Neural cell (in vitro differentiated cells): ENCODE results near the gene TMPRSS15. TPM values are rescaled to one million over a fixed set of nuclear protein-coding genes. Genes with fewer than 3 reads are reported as not detected.
A peak's percentile ranks its signal among the peaks of the same experiment; 100 is the strongest.
"Not testable (repeated sequence)": the region's sequence is repeated elsewhere in the genome, so short reads cannot be mapped to it uniquely, and the experiment has no call there.

Source experiments
- H2AFZ ChIP-seq: fragments of 200-600, 300-800 bp; sonication (generic), shearing (Covaris generic); 2 replicates; pipeline ENCODE4 v1.6.0; 2014; ENCODE audit warnings: low read depth, mild to moderate bottlenecking, antibody characterized with exemption, low read length, moderate library complexity
- H3F3A ChIP-seq: fragments of 200-600 bp; shearing (Covaris generic); 2 replicates; pipeline ENCODE4 v1.6.1; 2016; ENCODE audit warnings: mild to moderate bottlenecking, moderate library complexity, mixed read lengths, antibody characterized with exemption, low read length; ENCODE audit not compliant: insufficient read depth, poor library complexity, severe bottlenecking
- H3K27ac ChIP-seq: fragments of 200-600, 300-800 bp; sonication (generic), shearing (Covaris generic); 2 replicates; pipeline ENCODE4 v1.5.1; 2014; ENCODE audit warnings: mild to moderate bottlenecking, low read length, moderate library complexity
- H3K27me3 ChIP-seq: fragments of 300-800, 200-600 bp; sonication (generic), shearing (Covaris generic); 2 replicates; pipeline ENCODE4 v1.6.0; 2014; ENCODE audit warnings: mild to moderate bottlenecking, low read depth, low read length, moderate library complexity; ENCODE audit not compliant: insufficient read depth
- H3K36me3 ChIP-seq: fragments of 300-800, 200-600 bp; sonication (generic), shearing (Covaris generic); 2 replicates; pipeline ENCODE4 v1.5.1; 2014; ENCODE audit warnings: mild to moderate bottlenecking, antibody characterized with exemption, low read length, moderate library complexity; ENCODE audit not compliant: insufficient read depth
- H3K4me2 ChIP-seq: fragments of 300-800, 200-600 bp; sonication (generic), shearing (Covaris generic); 2 replicates; pipeline ENCODE4 v1.6.0; 2014; ENCODE audit warnings: mild to moderate bottlenecking, low read length
- H3K4me3 ChIP-seq: fragments of 300-800, 200-600 bp; sonication (generic), shearing (Covaris generic); 2 replicates; pipeline ENCODE4 v1.5.1; 2014; ENCODE audit warnings: mild to moderate bottlenecking, low read length, moderate library complexity
- H3K79me2 ChIP-seq: fragments of 200-600 bp; shearing (Covaris generic); replicated peaks from 2 replicates; pipeline ENCODE4 v1.6.0; 2014; ENCODE audit warnings: mild to moderate bottlenecking, low read length, moderate library complexity; ENCODE audit not compliant: insufficient read depth
- H3K9ac ChIP-seq: fragments of 300-800, 200-600 bp; sonication (generic), shearing (Covaris generic); 2 replicates; pipeline ENCODE4 v1.6.1; 2016; ENCODE audit warnings: mild to moderate bottlenecking, low read length, mixed read lengths
- H3K9me2 ChIP-seq: fragments of 200-600 bp; shearing (Covaris generic); 2 replicates; pipeline ENCODE4 v1.6.1; 2016; ENCODE audit warnings: mild to moderate bottlenecking, low read length, mixed read lengths; ENCODE audit not compliant: insufficient read depth
- H3K9me3 ChIP-seq: fragments of 200-600, 300-800 bp; sonication (generic), shearing (Covaris generic); 2 replicates; pipeline ENCODE4 v1.6.1; 2016; ENCODE audit warnings: mild to moderate bottlenecking, mixed run types, low read length, moderate library complexity, mixed read lengths
- H4K20me1 ChIP-seq: fragments of 200-600 bp; shearing (Covaris generic); 2 replicates; pipeline ENCODE4 v1.6.1; 2016; ENCODE audit warnings: mild to moderate bottlenecking, mixed run types; ENCODE audit not compliant: insufficient read depth
- EP300 ChIP-seq: fragments of 450-650 bp; conservative IDR thresholded peaks from 2 replicates; pipeline ENCODE4 v1.6.1; 2014; ENCODE audit warnings: antibody characterized with exemption, mild to moderate bottlenecking, moderate library complexity; ENCODE audit not compliant: poor library complexity, severe bottlenecking
- EZH2 ChIP-seq: fragments of 200-600, 300-800 bp; shearing (Covaris generic), sonication (generic); IDR thresholded peaks from 2 replicates; pipeline ENCODE4 v1.6.1; 2014; ENCODE audit warnings: antibody characterized with exemption, low read length, borderline replicate concordance, mild to moderate bottlenecking; ENCODE audit not compliant: insufficient read depth, poor library complexity, severe bottlenecking
- MXI1 ChIP-seq: fragments of 450-650 bp; conservative IDR thresholded peaks from 2 replicates; pipeline ENCODE4 v1.6.1; 2014; ENCODE audit warnings: antibody characterized with exemption, mild to moderate bottlenecking; ENCODE audit not compliant: poor library complexity, severe bottlenecking
- POLR2AphosphoS5 ChIP-seq: IDR thresholded peaks from 2 replicates; pipeline ENCODE4 v1.6.1; 2012
- RAD21 ChIP-seq: fragments of 450-650 bp; conservative IDR thresholded peaks from 2 replicates; pipeline ENCODE4 v1.6.1; 2014; ENCODE audit warnings: antibody characterized with exemption, mild to moderate bottlenecking, moderate library complexity
- SMC3 ChIP-seq: fragments of 450-650 bp; conservative IDR thresholded peaks from 2 replicates; pipeline ENCODE4 v1.6.1; 2014; ENCODE audit warnings: antibody characterized with exemption, mild to moderate bottlenecking, moderate library complexity; ENCODE audit not compliant: poor library complexity
- TAF1 ChIP-seq: IDR thresholded peaks from 2 replicates; pipeline ENCODE4 v1.6.1; 2012; ENCODE audit warnings: low read depth
- polyA plus RNA-seq: library from polyadenylated mRNA; depleted of rRNA; stranded (reverse); fragments of >200 nt; gene quantifications from 2 replicates; pipeline ENCODE4 v1.2.3, GENCODE V29; 2014
- TF ChIP-seq, protein P1 (sequence below): fragments of 450-650 bp; IDR thresholded peaks from 2 replicates; pipeline ENCODE4 v1.5.1; 2014; ENCODE audit warnings: antibody characterized with exemption, mild to moderate bottlenecking, moderate library complexity; ENCODE audit not compliant: poor library complexity, severe bottlenecking
- TF ChIP-seq, protein P2 (sequence below): IDR thresholded peaks from 2 replicates; pipeline ENCODE4 v1.6.1; 2012; ENCODE audit warnings: borderline replicate concordance

TMPRSS15 gene
- polyA plus RNA-seq, 1 donor from 2014 or later: 0.50 TPM

DNA sequence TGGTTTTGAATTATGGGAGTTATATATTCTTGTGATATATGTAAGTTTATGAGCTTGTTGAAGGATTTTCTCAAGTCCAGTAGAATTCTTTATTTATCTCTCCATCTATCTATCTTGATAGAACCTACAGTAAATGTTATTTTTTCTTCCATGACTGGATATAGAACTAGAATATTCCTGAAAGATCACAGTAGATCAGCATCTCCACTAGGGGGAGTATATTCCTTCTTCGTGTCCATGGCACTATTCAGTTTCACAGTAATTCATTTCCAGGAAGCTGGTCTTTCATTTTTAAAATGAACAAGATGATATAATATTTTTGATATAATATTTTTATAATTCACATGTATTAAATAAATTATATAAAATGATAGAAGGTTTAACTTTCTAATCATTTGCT is 18.8 kb downstream of the TMPRSS15 start:
- no peaks in the 10 kb centered on the region for H3K27me3 ChIP-seq
- TF ChIP-seq, protein P1, sequence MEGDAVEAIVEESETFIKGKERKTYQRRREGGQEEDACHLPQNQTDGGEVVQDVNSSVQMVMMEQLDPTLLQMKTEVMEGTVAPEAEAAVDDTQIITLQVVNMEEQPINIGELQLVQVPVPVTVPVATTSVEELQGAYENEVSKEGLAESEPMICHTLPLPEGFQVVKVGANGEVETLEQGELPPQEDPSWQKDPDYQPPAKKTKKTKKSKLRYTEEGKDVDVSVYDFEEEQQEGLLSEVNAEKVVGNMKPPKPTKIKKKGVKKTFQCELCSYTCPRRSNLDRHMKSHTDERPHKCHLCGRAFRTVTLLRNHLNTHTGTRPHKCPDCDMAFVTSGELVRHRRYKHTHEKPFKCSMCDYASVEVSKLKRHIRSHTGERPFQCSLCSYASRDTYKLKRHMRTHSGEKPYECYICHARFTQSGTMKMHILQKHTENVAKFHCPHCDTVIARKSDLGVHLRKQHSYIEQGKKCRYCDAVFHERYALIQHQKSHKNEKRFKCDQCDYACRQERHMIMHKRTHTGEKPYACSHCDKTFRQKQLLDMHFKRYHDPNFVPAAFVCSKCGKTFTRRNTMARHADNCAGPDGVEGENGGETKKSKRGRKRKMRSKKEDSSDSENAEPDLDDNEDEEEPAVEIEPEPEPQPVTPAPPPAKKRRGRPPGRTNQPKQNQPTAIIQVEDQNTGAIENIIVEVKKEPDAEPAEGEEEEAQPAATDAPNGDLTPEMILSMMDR: peak; percentile 48
- TF ChIP-seq, protein P2, sequence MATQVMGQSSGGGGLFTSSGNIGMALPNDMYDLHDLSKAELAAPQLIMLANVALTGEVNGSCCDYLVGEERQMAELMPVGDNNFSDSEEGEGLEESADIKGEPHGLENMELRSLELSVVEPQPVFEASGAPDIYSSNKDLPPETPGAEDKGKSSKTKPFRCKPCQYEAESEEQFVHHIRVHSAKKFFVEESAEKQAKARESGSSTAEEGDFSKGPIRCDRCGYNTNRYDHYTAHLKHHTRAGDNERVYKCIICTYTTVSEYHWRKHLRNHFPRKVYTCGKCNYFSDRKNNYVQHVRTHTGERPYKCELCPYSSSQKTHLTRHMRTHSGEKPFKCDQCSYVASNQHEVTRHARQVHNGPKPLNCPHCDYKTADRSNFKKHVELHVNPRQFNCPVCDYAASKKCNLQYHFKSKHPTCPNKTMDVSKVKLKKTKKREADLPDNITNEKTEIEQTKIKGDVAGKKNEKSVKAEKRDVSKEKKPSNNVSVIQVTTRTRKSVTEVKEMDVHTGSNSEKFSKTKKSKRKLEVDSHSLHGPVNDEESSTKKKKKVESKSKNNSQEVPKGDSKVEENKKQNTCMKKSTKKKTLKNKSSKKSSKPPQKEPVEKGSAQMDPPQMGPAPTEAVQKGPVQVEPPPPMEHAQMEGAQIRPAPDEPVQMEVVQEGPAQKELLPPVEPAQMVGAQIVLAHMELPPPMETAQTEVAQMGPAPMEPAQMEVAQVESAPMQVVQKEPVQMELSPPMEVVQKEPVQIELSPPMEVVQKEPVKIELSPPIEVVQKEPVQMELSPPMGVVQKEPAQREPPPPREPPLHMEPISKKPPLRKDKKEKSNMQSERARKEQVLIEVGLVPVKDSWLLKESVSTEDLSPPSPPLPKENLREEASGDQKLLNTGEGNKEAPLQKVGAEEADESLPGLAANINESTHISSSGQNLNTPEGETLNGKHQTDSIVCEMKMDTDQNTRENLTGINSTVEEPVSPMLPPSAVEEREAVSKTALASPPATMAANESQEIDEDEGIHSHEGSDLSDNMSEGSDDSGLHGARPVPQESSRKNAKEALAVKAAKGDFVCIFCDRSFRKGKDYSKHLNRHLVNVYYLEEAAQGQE: no peak
- no peak for TF ChIP-seq POLR2AphosphoS5
- peak; percentile 20 for TF ChIP-seq RAD21
- TF ChIP-seq EZH2: no peak
- TF ChIP-seq EP300: no peak
- H3K79me2 ChIP-seq: no peaks in the 10 kb centered on the region
- H3K4me2 ChIP-seq: no peak overlapping the region
- no peaks in the 10 kb centered on the region for H3K36me3 ChIP-seq
- no peaks in the 10 kb centered on the region for H3F3A ChIP-seq
- H3K9ac ChIP-seq: no peak overlapping the region
- H3K27ac ChIP-seq: no peak overlapping the region
- no peak overlapping the region for H2AFZ ChIP-seq
- no peaks in the 10 kb centered on the region for H3K9me2 ChIP-seq
- H4K20me1 ChIP-seq: no peaks in the 10 kb centered on the region
- no peaks in the 10 kb centered on the region for H3K9me3 ChIP-seq
- H3K4me3 ChIP-seq: no peak overlapping the region

DNA sequence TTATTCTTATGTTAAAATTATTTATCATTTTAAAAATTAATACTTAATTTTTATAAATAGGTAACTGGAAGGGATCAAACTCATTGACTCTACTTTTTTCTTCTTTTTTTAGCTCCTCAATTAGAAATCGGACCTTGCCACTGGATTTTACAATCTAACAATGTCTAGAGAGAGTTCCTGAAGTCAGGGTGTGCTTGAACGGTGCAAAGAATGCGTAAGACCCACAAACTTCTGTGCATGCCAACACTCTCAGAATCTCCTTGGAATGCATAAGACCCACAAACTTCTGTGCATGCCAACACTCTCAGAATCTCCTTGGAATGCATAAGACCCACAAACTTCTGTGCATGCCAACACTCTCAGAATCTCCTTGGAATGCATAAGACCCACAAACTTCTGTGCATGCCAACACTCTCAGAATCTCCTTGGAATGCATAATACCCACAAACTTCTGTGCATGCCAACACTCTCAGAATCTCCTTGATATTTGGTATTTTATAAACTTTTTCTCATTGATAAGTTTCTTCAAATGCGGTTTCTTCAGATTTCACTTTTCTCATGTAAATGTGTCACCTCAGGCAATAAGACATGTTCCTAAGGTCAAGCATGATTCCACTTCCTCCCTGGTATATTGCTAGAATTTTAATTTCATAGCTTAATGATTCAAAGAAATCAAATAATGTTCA is 20.5 kb downstream of the TMPRSS15 start:
- H3K9me2 ChIP-seq, H3K79me2 ChIP-seq, H3K9me3 ChIP-seq, H3K4me2 ChIP-seq, H3K27ac ChIP-seq, H4K20me1 ChIP-seq, H2AFZ ChIP-seq, H3K36me3 ChIP-seq, H3K9ac ChIP-seq, H3K4me3 ChIP-seq, H3K27me3 ChIP-seq, H3F3A ChIP-seq: not testable (repeated sequence)

DNA sequence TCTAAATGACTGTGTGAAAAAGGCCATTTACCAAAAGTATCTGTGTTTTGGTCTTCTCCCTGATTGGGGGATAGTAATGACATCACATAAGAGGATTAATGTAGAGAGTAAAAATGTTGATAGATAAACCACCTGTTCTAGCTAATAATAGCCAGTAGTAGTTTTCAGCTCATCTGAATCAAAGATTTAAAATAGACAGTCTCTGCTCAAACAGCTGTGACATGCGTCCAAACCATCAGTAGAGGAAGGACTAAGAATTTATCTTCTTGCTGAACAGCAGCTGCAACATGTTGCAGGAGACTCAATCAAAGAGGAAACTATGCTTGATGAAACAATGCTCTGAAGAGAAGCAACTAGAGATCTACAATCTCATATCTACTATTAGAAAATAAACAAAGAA is 21.4 kb downstream of the TMPRSS15 start:
- H3K4me3 ChIP-seq: no peak overlapping the region
- H3K9ac ChIP-seq: no peak overlapping the region
- H3K9me3 ChIP-seq: no peaks in the 10 kb centered on the region
- no peak overlapping the region for H2AFZ ChIP-seq
- no peaks in the 10 kb centered on the region for H3F3A ChIP-seq
- no peaks in the 10 kb centered on the region for H3K9me2 ChIP-seq
- H3K79me2 ChIP-seq: no peaks in the 10 kb centered on the region
- no peak overlapping the region for H3K27ac ChIP-seq
- H3K27me3 ChIP-seq: no peaks in the 10 kb centered on the region
- TF ChIP-seq RAD21: no peak
- TF ChIP-seq, protein P1: no peak
- no peak for TF ChIP-seq POLR2AphosphoS5
- TF ChIP-seq, protein P2: no peak
- no peak for TF ChIP-seq SMC3
- TF ChIP-seq EZH2: no peak
- no peak for TF ChIP-seq MXI1
- no peak for TF ChIP-seq EP300
- TF ChIP-seq TAF1: no peak
- H3K4me2 ChIP-seq: no peak overlapping the region
- no peaks in the 10 kb centered on the region for H3K36me3 ChIP-seq
- no peaks in the 10 kb centered on the region for H4K20me1 ChIP-seq
